ENCODE data around the gene GET4. TPM values are rescaled to one million over a fixed set of nuclear protein-coding genes. Genes with fewer than 3 reads are reported as not detected.

GET4 gene
- total and polyA plus RNA-seq, 2 of the 13 experiments (the other 11 are each of a cell fraction or from before 2014, with no cell fraction given), result 28.2 to 35.2 TPM

DNA sequence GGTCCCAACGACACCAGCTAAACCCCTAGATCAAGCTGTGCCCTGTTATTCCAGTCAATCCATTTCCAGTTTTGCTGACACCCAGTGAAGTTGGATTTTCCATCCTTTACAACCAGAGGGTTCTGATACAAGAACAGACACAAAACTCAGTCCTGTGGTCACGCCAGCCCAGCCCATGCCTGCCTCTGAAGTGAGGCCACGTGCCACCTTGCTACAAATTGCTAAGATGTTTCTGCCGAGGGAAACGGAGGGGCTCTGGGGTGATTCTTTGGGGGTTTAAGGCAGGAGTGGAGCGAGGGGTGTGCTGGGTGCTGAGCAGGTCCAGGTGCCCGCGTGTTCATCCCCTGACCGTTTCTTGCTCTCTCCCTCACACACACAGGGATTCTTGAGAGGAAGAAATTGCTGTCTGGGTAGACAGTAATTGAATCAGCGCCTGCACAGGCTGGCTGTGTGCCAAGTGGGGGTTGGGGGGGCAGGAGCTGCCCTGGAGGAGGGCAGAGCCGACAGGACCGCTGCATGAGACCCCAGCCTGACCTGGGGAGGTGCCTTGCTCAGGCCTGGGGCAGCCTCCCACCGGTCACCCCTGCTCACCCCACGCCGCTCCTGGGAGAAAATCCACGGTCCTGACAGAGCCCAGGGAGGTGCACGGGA, 40.1 kb downstream of the GET4 start (continued):
- TF ChIP-seq SIX4 (CRISPR knock-in tag; IDR thresholded peaks at IDR 0.05), result no peak

DNA sequence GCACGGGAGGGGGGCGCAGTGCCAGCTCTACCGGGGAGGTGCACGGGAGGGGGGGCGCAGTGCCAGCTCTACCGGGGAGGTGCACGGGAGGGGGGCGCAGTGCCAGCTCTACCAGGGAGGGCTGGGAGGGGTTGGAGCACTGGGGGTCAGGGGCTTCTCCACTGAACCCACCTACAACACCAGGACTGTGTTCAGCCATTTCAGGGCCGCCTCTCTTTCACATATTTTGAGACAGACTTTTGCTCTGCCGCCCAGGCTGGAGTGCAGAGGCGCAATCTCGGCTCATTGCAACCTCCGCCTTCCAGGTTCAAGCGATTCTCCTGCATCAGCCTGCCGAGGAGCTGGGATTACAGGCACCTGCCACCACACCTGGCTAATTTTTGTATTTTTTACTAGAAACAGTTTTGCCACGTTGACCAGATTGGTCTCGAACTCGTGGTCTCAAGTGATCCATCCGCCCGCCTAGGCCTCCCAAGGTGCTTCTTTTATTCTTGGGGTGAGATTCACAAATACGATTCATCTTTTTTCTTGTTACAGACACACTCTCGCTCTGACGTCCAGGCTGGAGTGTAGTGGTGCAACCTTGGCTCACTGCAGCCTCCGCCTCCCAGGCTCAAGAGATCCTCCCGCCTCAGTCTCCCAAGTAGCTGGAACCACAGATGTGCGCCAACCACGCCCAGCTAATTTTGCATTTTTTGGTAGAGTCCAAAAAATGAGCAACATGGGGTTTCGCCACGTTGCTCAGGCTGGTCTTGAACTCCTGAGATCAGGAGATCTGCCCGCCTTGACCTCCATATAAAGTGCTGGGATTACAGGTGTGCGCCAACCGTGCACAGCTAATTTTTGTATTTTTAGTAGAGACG, 41.1 kb downstream of the GET4 start:
- Histone ChIP-seq H3K79me2 (ENCODE audit: insufficient read depth, low read length) (no peaks in the 10 kb centered on the region), H3K4me3 (replicated peaks in 1 of 3; ENCODE audit: insufficient read depth in 1 of 3, low read depth in 2 of 3, low read length in 3 of 3) (no peak overlapping the region), H3K4me2 (ENCODE audit: low read depth, low read length) (no peak overlapping the region), H4K20me1 (ENCODE audit: insufficient read depth, low read length) (no peaks in the 10 kb centered on the region), H3K9me3 (ENCODE audit: low read length) (no peaks in the 10 kb centered on the region), H3K27ac (ENCODE audit: extremely low read length, insufficient read depth, low read length) (no peak overlapping the region), H3K36me3 (replicated peaks in 1 of 2; ENCODE audit: control insufficient read depth in 1 of 2, insufficient read depth in 2 of 2, low read length in 2 of 2) (no peaks in the 10 kb centered on the region), H3K9ac (ENCODE audit: insufficient read depth, low read depth, low read length) (no peak overlapping the region), H3K27me3 (ENCODE audit: control insufficient read depth in 1 of 2, insufficient read depth in 2 of 2, low read length in 2 of 2) (no peaks in the 10 kb centered on the region), H2AFZ (ENCODE audit: low read length) (no peak overlapping the region), H3K4me1 (ENCODE audit: insufficient read depth, low read length) (peaks cover 6% of the 10 kb centered on the region; the same call in 1 of the 2 replicates)
- intact Hi-C loops (cut with micrococcal nuclease; ENCODE audit: unreplicated experiment) (no loop called here), in situ Hi-C loops (cut with HindIII; ENCODE audit: extremely low pct_ligation_motif_present, low pct_unique_long_range_greater_than_20kb) (no loop called here)
- WGBS (ENCODE audit: low lambda C conversion rate), result 97% methylated on average over 25 of the region's 33 CpGs
- TF ChIP-seq EED (CRISPR knock-in tag; IDR thresholded peaks at IDR 0.05) (no peak), ZNF446 (CRISPR knock-in tag; IDR thresholded peaks at IDR 0.05) (no peak), UBTF (CRISPR knock-in tag; IDR thresholded peaks at IDR 0.05) (no peak), XBP1 (CRISPR knock-in tag; IDR thresholded peaks at IDR 0.05) (no peak), NBN (conservative IDR thresholded peaks at IDR 0.05) (no peak), YEATS4 (CRISPR knock-in tag; IDR thresholded peaks at IDR 0.05; ENCODE audit: borderline replicate concordance) (no peak)
- TF ChIP-seq, protein P1, sequence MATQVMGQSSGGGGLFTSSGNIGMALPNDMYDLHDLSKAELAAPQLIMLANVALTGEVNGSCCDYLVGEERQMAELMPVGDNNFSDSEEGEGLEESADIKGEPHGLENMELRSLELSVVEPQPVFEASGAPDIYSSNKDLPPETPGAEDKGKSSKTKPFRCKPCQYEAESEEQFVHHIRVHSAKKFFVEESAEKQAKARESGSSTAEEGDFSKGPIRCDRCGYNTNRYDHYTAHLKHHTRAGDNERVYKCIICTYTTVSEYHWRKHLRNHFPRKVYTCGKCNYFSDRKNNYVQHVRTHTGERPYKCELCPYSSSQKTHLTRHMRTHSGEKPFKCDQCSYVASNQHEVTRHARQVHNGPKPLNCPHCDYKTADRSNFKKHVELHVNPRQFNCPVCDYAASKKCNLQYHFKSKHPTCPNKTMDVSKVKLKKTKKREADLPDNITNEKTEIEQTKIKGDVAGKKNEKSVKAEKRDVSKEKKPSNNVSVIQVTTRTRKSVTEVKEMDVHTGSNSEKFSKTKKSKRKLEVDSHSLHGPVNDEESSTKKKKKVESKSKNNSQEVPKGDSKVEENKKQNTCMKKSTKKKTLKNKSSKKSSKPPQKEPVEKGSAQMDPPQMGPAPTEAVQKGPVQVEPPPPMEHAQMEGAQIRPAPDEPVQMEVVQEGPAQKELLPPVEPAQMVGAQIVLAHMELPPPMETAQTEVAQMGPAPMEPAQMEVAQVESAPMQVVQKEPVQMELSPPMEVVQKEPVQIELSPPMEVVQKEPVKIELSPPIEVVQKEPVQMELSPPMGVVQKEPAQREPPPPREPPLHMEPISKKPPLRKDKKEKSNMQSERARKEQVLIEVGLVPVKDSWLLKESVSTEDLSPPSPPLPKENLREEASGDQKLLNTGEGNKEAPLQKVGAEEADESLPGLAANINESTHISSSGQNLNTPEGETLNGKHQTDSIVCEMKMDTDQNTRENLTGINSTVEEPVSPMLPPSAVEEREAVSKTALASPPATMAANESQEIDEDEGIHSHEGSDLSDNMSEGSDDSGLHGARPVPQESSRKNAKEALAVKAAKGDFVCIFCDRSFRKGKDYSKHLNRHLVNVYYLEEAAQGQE (IDR thresholded peaks at IDR 0.05; ENCODE audit: borderline replicate concordance in 1 of 2, low read depth in 1 of 2, low read length in 2 of 2), result no peak
- BruUV-seq (replicated peaks), result no TSS peak
- ChIA-PET CTCF (ENCODE audit: low intra/inter-chr PET ratio, low total read pairs) (no interaction called here), POLR2A (no interaction called here)
- ATAC-seq, result no peak
- no peak for DNase-seq (ENCODE audit: low spot score)
- no peak for FAIRE-seq

Data from HepG2 (cell line).